Fibroblast of mammary gland (primary cell): ENCODE results near the gene RBM19.

ENCODE experiments used
- DNase-seq: peaks from one replicate; pipeline ENCODE4 v3.0.0-alpha.2; 2010; ENCODE audit warnings: low read depth
- H3K4me3 ChIP-seq: 2 replicates; pipeline ENCODE4 v1.5.1; 2011; ENCODE audit warnings: low read depth, mild to moderate bottlenecking, low read length, moderate library complexity; ENCODE audit not compliant: control insufficient read depth
- TF ChIP-seq, protein P1 (sequence below): conservative IDR thresholded peaks from 2 replicates; pipeline ENCODE4 v1.5.1; 2011; ENCODE audit warnings: low read depth, low read length, inconsistent platforms; ENCODE audit not compliant: control insufficient read depth, insufficient read depth

The RBM19 gene

DNA sequence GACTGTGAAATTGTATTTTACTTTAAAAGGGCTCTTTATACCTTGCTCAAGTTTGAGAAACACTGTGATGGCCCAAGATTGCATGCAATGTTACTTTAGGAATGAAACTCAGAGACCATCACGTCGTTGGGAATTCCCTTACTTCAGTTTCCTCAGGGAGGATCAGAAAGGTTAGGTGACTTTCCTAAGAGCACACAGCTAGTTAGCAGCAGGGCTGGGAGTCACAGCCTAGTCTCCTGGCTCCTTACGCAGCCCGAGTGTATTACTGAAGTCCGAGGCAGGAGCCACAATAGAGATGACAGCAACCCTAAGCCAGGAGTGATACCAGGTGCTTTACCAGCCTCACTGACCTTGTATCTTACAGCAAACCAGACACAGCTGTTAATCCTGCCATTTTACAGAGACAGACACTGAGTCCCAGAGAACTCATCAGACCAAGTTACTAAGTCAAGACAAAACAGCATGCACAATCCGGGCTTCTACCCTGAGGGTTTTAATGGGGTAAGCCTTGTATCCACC is 67.0 kb downstream of the RBM19 start:
- no peak overlapping the region for H3K4me3 ChIP-seq
- TF ChIP-seq, protein P1, sequence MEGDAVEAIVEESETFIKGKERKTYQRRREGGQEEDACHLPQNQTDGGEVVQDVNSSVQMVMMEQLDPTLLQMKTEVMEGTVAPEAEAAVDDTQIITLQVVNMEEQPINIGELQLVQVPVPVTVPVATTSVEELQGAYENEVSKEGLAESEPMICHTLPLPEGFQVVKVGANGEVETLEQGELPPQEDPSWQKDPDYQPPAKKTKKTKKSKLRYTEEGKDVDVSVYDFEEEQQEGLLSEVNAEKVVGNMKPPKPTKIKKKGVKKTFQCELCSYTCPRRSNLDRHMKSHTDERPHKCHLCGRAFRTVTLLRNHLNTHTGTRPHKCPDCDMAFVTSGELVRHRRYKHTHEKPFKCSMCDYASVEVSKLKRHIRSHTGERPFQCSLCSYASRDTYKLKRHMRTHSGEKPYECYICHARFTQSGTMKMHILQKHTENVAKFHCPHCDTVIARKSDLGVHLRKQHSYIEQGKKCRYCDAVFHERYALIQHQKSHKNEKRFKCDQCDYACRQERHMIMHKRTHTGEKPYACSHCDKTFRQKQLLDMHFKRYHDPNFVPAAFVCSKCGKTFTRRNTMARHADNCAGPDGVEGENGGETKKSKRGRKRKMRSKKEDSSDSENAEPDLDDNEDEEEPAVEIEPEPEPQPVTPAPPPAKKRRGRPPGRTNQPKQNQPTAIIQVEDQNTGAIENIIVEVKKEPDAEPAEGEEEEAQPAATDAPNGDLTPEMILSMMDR: no peak
- no peak for DNase-seq

DNA sequence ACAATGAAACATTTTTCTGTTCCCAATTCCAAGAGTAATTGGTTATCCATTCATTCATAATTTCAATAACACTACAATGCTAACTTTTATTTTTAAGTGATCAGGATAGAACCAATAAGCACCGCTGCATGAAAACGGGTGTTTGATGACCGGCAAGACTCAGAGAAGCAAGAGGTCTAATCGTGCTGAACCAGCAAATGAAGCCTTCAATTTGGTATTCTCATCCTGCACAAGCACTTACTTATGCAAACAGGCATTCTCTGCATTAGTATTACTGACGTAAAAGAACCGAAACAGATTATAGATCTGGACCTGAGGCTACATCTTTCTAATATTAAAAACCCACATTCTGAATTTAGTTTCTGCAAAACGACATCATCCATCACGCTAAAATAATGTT is 67.7 kb downstream of the RBM19 start:
- DNase-seq: no peak
- TF ChIP-seq, protein P1: no peak
- H3K4me3 ChIP-seq: no peak overlapping the region

DNA sequence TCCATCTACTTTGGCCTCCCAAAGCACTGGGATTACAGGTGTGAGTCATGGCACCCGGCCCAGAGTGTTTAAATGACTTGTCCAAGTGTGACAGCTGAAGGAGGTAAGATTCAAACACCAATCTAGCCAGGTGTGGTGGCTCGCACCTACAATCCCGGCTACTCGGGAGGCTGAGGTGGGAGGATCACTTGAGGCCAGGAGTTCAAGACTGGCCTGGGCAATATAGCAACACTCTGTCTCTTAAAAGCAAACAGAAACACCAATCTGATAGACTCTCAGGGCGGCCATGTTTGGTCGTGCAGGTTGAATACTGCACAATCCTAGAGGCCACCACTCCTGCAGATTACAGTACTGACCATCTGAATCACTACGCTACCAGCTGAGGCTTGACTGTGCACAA is 68.7 kb downstream of the RBM19 start:
- no peak for DNase-seq
- TF ChIP-seq, protein P1: no peak
- H3K4me3 ChIP-seq: no peak overlapping the region

- no peak for DNase-seq
- no peak overlapping the region for H3K4me3 ChIP-seq
- TF ChIP-seq, protein P1: no peak
Observed at GRCh38 chr12:113896841-113897240, 69.3 kb downstream of the RBM19 start.

GRCh38 chr12:113896194-113896593 is 69.9 kb downstream of the RBM19 start:
- TF ChIP-seq, protein P1: no peak
- DNase-seq: no peak
- H3K4me3 ChIP-seq: no peak overlapping the region

- DNase-seq: no peak
- no peak overlapping the region for H3K4me3 ChIP-seq
- TF ChIP-seq, protein P1: no peak
Observed at GRCh38 chr12:113895176-113895575, 70.9 kb downstream of the RBM19 start.

DNA sequence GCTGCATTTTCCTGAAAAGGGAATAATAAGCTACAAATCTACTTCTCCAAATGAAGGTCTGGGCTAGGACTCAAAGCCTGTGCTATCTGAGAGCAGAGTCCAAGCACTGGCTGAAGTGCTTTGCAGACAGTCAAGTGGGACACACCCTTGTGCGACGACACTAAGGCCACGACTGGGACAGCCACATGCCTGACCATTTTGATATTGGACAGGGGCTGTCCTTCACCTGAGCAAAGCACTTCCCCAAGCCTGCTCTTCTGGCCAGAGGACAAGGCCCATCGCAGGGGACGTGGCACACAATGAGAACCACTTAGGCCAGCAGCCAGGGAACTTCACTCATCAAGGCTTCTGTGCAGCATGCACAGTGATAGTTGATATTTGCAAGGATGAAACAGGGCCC is 71.4 kb downstream of the RBM19 start:
- no peak overlapping the region for H3K4me3 ChIP-seq
- no peak for DNase-seq
- TF ChIP-seq, protein P1: no peak
